ENCODE data around the gene CHSY1. TPM values are rescaled to one million over a fixed set of nuclear protein-coding genes. Genes with fewer than 3 reads are reported as not detected.

Gene CHSY1
- total RNA-seq, 1 donor from 2014 or later: 69.3 TPM

DNA sequence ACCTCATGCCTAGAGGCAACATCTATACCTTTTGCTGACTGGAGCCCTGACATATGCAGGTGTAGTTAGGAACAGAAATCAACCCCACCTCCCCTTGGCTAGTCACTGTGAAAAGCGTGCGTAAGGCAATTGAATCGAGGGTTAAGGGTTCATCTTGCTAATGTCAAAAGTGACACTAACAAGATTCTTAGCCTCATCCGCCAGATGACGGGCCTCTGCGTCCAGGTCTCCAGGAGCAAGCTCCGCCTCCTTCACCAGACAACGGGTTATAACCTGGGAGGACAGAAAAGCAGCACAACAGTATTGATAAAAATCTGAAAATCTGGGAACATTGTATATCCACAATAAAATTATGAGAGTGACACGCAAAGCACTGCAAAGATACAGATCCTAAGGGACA lies 20.7 kb upstream of the CHSY1 start:
- no peaks in the 10 kb centered on the region for H3K27me3 Mint-ChIP-seq (ENCODE audit: low read depth)
- TF ChIP-seq, protein P1, sequence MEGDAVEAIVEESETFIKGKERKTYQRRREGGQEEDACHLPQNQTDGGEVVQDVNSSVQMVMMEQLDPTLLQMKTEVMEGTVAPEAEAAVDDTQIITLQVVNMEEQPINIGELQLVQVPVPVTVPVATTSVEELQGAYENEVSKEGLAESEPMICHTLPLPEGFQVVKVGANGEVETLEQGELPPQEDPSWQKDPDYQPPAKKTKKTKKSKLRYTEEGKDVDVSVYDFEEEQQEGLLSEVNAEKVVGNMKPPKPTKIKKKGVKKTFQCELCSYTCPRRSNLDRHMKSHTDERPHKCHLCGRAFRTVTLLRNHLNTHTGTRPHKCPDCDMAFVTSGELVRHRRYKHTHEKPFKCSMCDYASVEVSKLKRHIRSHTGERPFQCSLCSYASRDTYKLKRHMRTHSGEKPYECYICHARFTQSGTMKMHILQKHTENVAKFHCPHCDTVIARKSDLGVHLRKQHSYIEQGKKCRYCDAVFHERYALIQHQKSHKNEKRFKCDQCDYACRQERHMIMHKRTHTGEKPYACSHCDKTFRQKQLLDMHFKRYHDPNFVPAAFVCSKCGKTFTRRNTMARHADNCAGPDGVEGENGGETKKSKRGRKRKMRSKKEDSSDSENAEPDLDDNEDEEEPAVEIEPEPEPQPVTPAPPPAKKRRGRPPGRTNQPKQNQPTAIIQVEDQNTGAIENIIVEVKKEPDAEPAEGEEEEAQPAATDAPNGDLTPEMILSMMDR (IDR thresholded peaks at IDR 0.05; ENCODE audit: unreplicated experiment): no peak

DNA sequence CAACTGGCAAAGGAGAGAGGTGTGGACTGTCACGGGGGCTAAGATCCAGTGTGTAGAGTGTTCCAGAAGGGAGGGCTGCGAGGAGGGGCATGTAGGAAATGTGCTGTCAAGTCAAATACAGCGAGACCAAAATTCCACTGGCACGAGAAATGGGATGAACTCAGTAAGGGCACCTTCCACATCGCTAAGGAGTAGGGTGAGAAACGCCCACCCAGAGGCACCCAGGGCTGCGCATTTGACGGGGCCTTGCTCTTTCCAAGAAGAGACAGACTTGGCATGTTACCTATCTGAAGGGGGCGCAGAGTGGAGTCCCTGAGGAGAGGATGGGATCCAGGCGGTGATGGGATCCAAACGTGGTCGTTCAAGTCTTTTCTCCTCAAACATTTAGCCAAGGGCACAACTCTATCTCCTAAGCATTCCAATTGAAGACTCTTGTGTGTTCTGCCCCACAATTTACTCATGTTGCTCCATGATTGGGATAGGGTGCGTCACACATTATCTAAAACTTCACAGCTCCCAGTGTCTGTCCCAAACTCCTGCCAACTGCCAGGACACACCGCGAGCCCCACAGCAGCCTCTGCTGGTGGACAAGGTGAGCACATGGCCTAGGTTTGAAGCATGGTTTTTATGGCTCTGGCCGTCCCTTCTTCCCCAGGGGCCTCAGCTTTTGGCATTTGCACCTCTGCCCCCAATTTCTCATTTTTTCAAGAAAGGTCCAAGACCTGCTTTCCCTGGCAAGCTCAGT lies 17.8 kb upstream of the CHSY1 start:
- TF ChIP-seq, protein P1 (IDR thresholded peaks at IDR 0.05; ENCODE audit: unreplicated experiment): no peak
- no peak overlapping the region for H3K27ac Mint-ChIP-seq
- DNase-seq (ENCODE audit: low spot score in 2 of 2, unreplicated experiment in 2 of 2): no peak
- H3K4me1 Mint-ChIP-seq: no peaks in the 10 kb centered on the region
- H3K27me3 Mint-ChIP-seq (ENCODE audit: low read depth): no peaks in the 10 kb centered on the region
- H3K9me3 Mint-ChIP-seq: no peaks in the 10 kb centered on the region
- H3K36me3 Mint-ChIP-seq: peaks cover 37% of the 10 kb centered on the region
- no peak overlapping the region for H3K4me3 Mint-ChIP-seq

More for the DNA sequence above, 20.7 kb upstream of the CHSY1 start:
- Mint-ChIP-seq H3K27ac (no peak overlapping the region), H3K4me1 (peaks cover 8% of the 10 kb centered on the region), H3K36me3 (peaks cover 41% of the 10 kb centered on the region), H3K4me3 (no peak overlapping the region), H3K9me3 (no peaks in the 10 kb centered on the region)
- DNase-seq (ENCODE audit: low spot score in 2 of 2, unreplicated experiment in 2 of 2): no peak

- TF ChIP-seq, protein P1 (IDR thresholded peaks at IDR 0.05; ENCODE audit: unreplicated experiment): no peak
- Mint-ChIP-seq H3K4me1 (no peaks in the 10 kb centered on the region), H3K36me3 (peaks cover 19% of the 10 kb centered on the region), H3K4me3 (no peak overlapping the region), H3K27me3 (ENCODE audit: low read depth) (peaks cover under 1% of the 10 kb centered on the region), H3K27ac (no peak overlapping the region), H3K9me3 (no peaks in the 10 kb centered on the region)
- DNase-seq (ENCODE audit: low spot score in 2 of 2, unreplicated experiment in 2 of 2): no peak
These were observed 15.7 kb upstream of the CHSY1 start for GRCh38 chr15:101267320-101268104.

- peaks cover 5% of the 10 kb centered on the region for H3K27me3 Mint-ChIP-seq (ENCODE audit: low read depth)
- TF ChIP-seq, protein P1 (IDR thresholded peaks at IDR 0.05; ENCODE audit: unreplicated experiment): no peak
- H3K27ac Mint-ChIP-seq: no peak overlapping the region
- no peak overlapping the region for H3K4me3 Mint-ChIP-seq
- H3K9me3 Mint-ChIP-seq: no peaks in the 10 kb centered on the region
- no peaks in the 10 kb centered on the region for H3K4me1 Mint-ChIP-seq
- H3K36me3 Mint-ChIP-seq: peaks cover 14% of the 10 kb centered on the region
- peak in 1 of 2 experiments; percentile 16 for DNase-seq (ENCODE audit: low spot score in 2 of 2, unreplicated experiment in 2 of 2)
These were observed 14.9 kb upstream of the CHSY1 start for GRCh38 chr15:101266787-101267186.

GRCh38 chr15:101266034-101266433 lies 14.2 kb upstream of the CHSY1 start:
- TF ChIP-seq, protein P1 (IDR thresholded peaks at IDR 0.05; ENCODE audit: unreplicated experiment): no peak
- H3K9me3 Mint-ChIP-seq: no peaks in the 10 kb centered on the region
- no peak overlapping the region for H3K27ac Mint-ChIP-seq
- H3K4me3 Mint-ChIP-seq: no peak overlapping the region
- peak in 1 of 2 experiments; percentile 5 for DNase-seq (ENCODE audit: low spot score in 2 of 2, unreplicated experiment in 2 of 2)
- peaks cover 7% of the 10 kb centered on the region for H3K36me3 Mint-ChIP-seq
- H3K27me3 Mint-ChIP-seq (ENCODE audit: low read depth): peaks cover 5% of the 10 kb centered on the region
- no peaks in the 10 kb centered on the region for H3K4me1 Mint-ChIP-seq
